ENCODE data around the gene LSM2. TPM values are rescaled to one million over a fixed set of nuclear protein-coding genes. Genes with fewer than 3 reads are reported as not detected.

The LSM2 gene
- total and polyA plus RNA-seq, 5 experiments from 2014 or later = 28.9 to 80.3 (median 67.1) TPM

DNA sequence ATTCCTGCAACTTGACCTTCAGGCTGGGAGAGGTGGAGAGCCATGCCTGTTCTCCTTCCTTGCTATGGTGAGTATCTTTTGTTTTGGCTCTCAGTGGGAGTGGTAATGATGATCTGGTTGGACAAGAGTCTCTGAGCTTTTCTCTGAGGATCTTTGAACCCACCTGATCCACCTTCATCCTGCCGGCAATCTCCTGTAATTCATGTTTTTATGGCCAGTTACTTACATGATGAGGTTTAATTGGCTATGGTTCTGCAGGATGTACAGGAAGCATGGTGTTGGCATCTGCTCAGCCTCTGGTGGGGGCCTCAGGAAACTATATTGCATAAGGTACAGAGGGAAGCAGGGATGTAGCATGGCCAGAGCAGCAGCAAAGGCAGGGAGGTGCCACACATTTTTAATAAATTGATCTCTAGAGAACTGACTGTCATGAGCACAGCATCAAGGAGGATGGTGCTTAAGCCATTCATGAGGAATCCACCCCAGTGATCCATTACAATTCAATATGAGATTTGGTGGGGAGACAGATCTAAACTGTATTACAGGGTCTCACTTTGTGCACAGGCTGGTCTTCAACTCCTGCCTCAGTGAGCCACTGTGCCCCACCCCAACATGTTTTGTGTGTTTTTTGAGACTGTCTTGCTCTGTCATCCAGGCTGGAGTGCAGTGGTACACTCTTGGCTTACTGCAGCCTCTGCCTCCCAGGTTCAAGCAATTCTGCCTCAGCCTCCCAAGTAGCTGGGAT, 30.8 kb upstream of the LSM2 start:
- Mint-ChIP-seq H3K27ac (peak overlapping the region; percentile 92 to 100 (median 99)), H3K27me3 (no peaks in the 10 kb centered on the region), H3K9me3 (no peaks in the 10 kb centered on the region), H3K4me3 (peak overlapping the region; percentile 91 to 100 (median 97)), H3K4me1 (peaks cover 17 to 51% (median 43%) of the 10 kb centered on the region in 4 donors), H3K36me3 (peaks cover 0 to 57% (median 15%) of the 10 kb centered on the region in 3 donors)
- ATAC-seq (no peak), DNase-seq (no peak)
- POLR2A ChIA-PET = interaction anchor here (0.6 to 4.2 kb wide), 6 partner anchors 25 to 176 kb away, joined by 3 to 14 read pairs (median 5); partner anchors contain the start of genes C6orf47, CSNK2B, EHMT2 and GPANK1

DNA sequence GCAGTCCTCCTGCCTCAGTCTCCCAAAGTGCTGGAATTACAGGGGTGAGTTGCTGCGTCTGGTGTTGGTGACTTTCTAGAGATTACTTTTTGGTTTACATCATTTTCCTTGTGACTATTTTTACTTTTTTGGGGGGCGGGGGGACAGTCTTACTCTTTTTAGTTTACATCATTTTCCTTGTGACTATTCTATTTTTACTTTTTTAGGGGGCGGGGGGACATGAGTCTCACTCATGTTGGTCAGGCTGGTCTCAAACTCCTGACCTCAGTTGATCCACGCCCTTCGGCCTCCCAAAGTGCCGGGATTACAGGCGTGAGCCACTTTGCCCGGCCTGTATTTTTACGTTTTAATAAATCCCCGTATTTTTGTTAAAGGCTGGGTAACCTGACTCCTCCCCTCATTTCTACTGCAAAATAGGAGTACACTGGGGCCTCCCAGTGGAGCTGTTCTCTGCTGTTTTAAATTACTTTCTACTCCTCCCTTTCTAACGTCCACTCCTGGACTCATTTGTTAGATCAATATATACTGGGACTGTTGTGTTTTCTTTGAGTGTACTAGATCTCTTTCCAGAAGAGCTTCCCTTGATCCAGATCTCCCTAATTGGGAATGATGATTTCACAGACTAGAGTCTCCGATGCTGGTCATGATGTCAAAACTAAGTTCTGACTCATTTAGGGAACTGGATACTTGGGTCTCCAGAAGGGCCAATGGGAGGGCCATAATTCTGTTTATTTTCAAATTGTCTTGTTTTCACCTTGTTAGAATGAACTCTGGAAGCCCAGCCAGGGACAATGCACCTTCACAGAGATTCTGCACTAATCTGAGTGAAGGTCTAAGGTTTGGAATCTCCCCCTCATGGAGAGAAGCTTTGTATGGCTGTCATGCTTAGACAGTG, 30.0 kb upstream of the LSM2 start:
- H3K36me3 Mint-ChIP-seq = peaks cover 0 to 57% (median 15%) of the 10 kb centered on the region in 3 donors
- DNase-seq (no peak), ATAC-seq (peak in 1 of 2 donors; percentile 21)
- peaks cover 17 to 51% (median 43%) of the 10 kb centered on the region in 4 donors for H3K4me1 Mint-ChIP-seq
- peak overlapping the region; percentile 91 to 100 (median 97) for H3K4me3 Mint-ChIP-seq
- POLR2A ChIA-PET = interaction anchor here (0.6 to 4.2 kb wide), 8 partner anchors 26 to 194 kb away, joined by 4 to 14 read pairs (median 5); partner anchors contain the start of genes CSNK2B, DDAH2, EHMT2 and GPANK1
- peak overlapping the region; percentile 94 to 100 (median 99) for H3K27ac Mint-ChIP-seq
- H3K9me3 Mint-ChIP-seq = no peaks in the 10 kb centered on the region
- no peaks in the 10 kb centered on the region for H3K27me3 Mint-ChIP-seq

GRCh38 chr6:31836047-31836473, 29.3 kb upstream of the LSM2 start:
- peak overlapping the region; percentile 94 to 100 (median 99) for H3K27ac Mint-ChIP-seq
- ATAC-seq (no peak), DNase-seq (no peak)
- H3K36me3 Mint-ChIP-seq = peaks cover 0 to 50% (median 15%) of the 10 kb centered on the region in 3 donors
- H3K9me3 Mint-ChIP-seq = no peaks in the 10 kb centered on the region
- POLR2A ChIA-PET = interaction anchor here (0.6 to 4.2 kb wide), 12 partner anchors 27 to 216 kb away, joined by 3 to 18 read pairs (median 5); partner anchors contain the start of genes CSNK2B, DDAH2, EHMT2 and GPANK1
- H3K27me3 Mint-ChIP-seq = no peaks in the 10 kb centered on the region
- H3K4me3 Mint-ChIP-seq = peak overlapping the region; percentile 91 to 100 (median 97)
- H3K4me1 Mint-ChIP-seq = peaks cover 17 to 53% (median 43%) of the 10 kb centered on the region in 4 donors

- Mint-ChIP-seq H3K4me3 (peak overlapping the region; percentile 91 to 100 (median 97)), H3K9me3 (no peaks in the 10 kb centered on the region), H3K27me3 (no peaks in the 10 kb centered on the region), H3K36me3 (peaks cover 0 to 36% (median 11%) of the 10 kb centered on the region in 3 donors), H3K4me1 (peaks cover 22 to 66% (median 53%) of the 10 kb centered on the region in 4 donors), H3K27ac (peak overlapping the region; percentile 94 to 100 (median 99))
- peak; percentile 64 to 92 (median 79) for DNase-seq
- POLR2A ChIA-PET = interaction anchor here (0.5 to 4.2 kb wide), 24 partner anchors 8 to 1622 kb away, joined by 3 to 18 read pairs (median 5); partner anchors contain the start of genes ABHD16A, CSNK2B, EHMT2 and GPANK1
- peak; percentile 76 to 80 for ATAC-seq
Observed at GRCh38 chr6:31834367-31835250, 27.8 kb upstream of the LSM2 start.

DNA sequence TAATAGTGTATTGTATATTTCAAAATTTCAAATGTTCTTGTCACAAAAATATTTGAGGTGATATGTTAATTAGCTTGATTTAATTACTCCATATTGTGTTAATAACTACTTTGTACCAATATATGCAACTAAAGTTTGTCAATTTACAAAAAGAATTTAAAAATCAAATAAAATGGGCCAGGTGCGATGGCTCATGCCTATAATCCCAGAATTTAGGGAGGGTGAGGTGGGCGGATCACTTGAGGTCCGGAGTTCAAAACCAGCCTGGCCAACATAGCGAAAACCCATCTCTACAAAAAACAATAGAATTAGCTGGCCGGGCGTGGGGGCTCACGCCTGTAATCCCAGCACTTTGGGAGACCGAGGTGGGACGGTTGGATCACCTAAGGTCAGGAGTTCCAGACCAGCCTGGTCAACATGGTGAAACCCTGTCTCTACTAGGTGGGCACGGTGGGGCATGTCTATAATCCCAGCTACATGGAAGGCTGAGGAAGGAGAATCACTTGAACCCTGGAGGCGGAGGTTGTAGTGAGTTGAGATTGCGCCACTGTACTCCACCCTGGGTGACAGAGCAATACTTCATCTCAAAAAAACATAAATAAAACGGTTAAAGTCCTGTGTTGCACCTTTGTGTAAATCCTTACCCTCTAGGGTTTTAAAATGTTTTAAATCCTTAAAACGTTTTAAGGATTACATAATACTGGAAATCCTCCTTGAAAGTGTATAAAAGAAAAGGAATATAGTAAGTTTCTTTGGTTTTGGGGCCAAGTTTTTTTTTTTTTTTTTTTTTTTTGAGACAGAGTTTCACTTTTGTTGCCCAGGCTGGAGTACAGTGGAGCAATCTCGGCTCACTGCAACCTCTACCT, 24.8 kb upstream of the LSM2 start:
- DNase-seq = no peak
- ATAC-seq = no peak
- Mint-ChIP-seq H3K27ac (peak overlapping the region in 4 of 10 donors; percentile 60 to 87 (median 81)), H3K4me1 (peaks cover 10 to 47% (median 40%) of the 10 kb centered on the region in 4 donors), H3K27me3 (no peaks in the 10 kb centered on the region), H3K36me3 (peaks cover 0 to 6% (median 0%) of the 10 kb centered on the region in 3 donors), H3K9me3 (no peaks in the 10 kb centered on the region), H3K4me3 (peak overlapping the region in 9 of 10 donors; percentile 73 to 94 (median 90))
- POLR2A ChIA-PET = interaction anchor here (0.6 to 2.4 kb wide), 12 partner anchors 9 to 1335 kb away, joined by 3 to 10 read pairs (median 4); partner anchors contain the start of genes ABHD16A, CLIC1, DDAH2 and LY6G5C

- DNase-seq (no peak), ATAC-seq (no peak)
- Mint-ChIP-seq H3K27me3 (no peaks in the 10 kb centered on the region), H3K36me3 (no peaks in the 10 kb centered on the region), H3K9me3 (no peaks in the 10 kb centered on the region), H3K27ac (peak overlapping the region; percentile 60 to 92 (median 86)), H3K4me3 (peak overlapping the region; percentile 73 to 94 (median 90)), H3K4me1 (peaks cover 10 to 47% (median 35%) of the 10 kb centered on the region in 4 donors)
- POLR2A ChIA-PET = interaction anchor here (0.7 to 2.4 kb wide), 12 partner anchors 8 to 250 kb away, joined by 3 to 10 read pairs (median 6); partner anchors contain the start of genes ABHD16A, DDAH2, HSPA1A and HSPA1L
Observed at GRCh38 chr6:31830886-31831335, 24.1 kb upstream of the LSM2 start.

- POLR2A ChIA-PET = interaction anchor here (0.7 to 2.4 kb wide), 15 partner anchors 9 to 249 kb away, joined by 3 to 13 read pairs (median 7); partner anchors contain the start of genes ABHD16A, BAG6, DDAH2 and HSPA1A
Observed at GRCh38 chr6:31829633-31830283, 23.0 kb upstream of the LSM2 start.

GRCh38 chr6:31827286-31828079, 20.7 kb upstream of the LSM2 start, which contains the start of gene HSPA1B:
Gene HSPA1B (plus strand): TSS chr6:31827738. CDS start chr6:31827951, 213 bp downstream.
- ATAC-seq (peak; percentile 72 to 74), DNase-seq (peak; percentile 59 to 90 (median 76))
- Mint-ChIP-seq H3K27ac (peak within 1 kb of the TSS; percentile 81 to 99 (median 96)), H3K4me1 (peaks cover 8 to 53% (median 33%) of the 10 kb centered on the region in 4 donors), H3K27me3 (no peaks in the 10 kb centered on the region), H3K4me3 (peak within 1 kb of the TSS; percentile 84 to 96 (median 92)), H3K9me3 (no peaks in the 10 kb centered on the region), H3K36me3 (no peaks in the 10 kb centered on the region)
- POLR2A ChIA-PET = interaction anchor here (0.6 to 3.0 kb wide), 17 partner anchors 8 to 1018 kb away, joined by 3 to 18 read pairs (median 4); partner anchors contain the start of genes ABHD16A, BAG6, DDAH2 and DXO

More at GRCh38 chr6:31829633-31830283, 23.0 kb upstream of the LSM2 start:
- Mint-ChIP-seq H3K4me3 (peak overlapping the region; percentile 73 to 94 (median 90)), H3K27me3 (no peaks in the 10 kb centered on the region), H3K27ac (peak overlapping the region; percentile 26 to 91 (median 81)), H3K36me3 (no peaks in the 10 kb centered on the region), H3K9me3 (no peaks in the 10 kb centered on the region), H3K4me1 (peaks cover 7 to 48% (median 31%) of the 10 kb centered on the region in 4 donors)
- peak in 3 of 10 donors; percentile 54 to 63 (median 58) for DNase-seq
- ATAC-seq = peak; percentile 6 to 17

DNA sequence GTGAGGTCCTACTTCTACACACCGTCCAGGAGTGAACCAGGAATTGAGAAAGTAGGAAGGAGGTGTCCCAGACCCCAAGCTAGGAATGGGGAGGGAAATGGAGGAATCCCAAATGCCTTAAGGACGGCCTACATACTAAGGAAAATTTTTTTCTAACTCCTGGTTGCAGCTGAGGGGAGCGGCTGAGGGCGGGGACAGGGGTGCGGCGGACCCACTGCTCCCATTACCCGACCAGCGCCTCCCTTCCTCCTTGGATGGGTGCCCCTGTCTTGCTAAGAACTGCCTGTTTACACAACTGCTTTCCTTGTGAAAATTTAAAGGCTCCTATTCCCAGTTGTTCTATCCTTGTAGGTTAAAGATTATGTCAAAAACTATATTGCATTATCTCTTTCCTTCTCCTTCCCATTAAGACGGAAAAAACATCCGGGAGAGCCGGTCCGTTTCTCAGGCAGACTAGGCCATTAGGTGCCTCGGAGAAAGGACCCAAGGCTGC, 20.1 kb upstream of the LSM2 start:
- Mint-ChIP-seq H3K27me3 (no peaks in the 10 kb centered on the region), H3K4me1 (peaks cover 8 to 59% (median 39%) of the 10 kb centered on the region in 4 donors), H3K36me3 (no peaks in the 10 kb centered on the region), H3K9me3 (no peaks in the 10 kb centered on the region), H3K4me3 (peak overlapping the region; percentile 84 to 96 (median 92)), H3K27ac (peak overlapping the region; percentile 81 to 99 (median 96))
- POLR2A ChIA-PET = interaction anchor here (0.6 to 3.0 kb wide), 19 partner anchors 8 to 1018 kb away, joined by 3 to 18 read pairs (median 5); partner anchors contain the start of genes ABHD16A, BAG6, DDAH2 and DXO
- DNase-seq (peak in 1 of 10 donors; percentile 21), ATAC-seq (peak; percentile 4 to 11)

All from naive thymus-derived CD8-positive, alpha-beta T cell (primary cell).